Measurements from ENCODE around the gene PACSIN3. TPM values are rescaled to one million over a fixed set of nuclear protein-coding genes. Genes with fewer than 3 reads are reported as not detected.

The PACSIN3 gene
- total RNA-seq, 1 donor from 2014 or later: 93.3 TPM

DNA sequence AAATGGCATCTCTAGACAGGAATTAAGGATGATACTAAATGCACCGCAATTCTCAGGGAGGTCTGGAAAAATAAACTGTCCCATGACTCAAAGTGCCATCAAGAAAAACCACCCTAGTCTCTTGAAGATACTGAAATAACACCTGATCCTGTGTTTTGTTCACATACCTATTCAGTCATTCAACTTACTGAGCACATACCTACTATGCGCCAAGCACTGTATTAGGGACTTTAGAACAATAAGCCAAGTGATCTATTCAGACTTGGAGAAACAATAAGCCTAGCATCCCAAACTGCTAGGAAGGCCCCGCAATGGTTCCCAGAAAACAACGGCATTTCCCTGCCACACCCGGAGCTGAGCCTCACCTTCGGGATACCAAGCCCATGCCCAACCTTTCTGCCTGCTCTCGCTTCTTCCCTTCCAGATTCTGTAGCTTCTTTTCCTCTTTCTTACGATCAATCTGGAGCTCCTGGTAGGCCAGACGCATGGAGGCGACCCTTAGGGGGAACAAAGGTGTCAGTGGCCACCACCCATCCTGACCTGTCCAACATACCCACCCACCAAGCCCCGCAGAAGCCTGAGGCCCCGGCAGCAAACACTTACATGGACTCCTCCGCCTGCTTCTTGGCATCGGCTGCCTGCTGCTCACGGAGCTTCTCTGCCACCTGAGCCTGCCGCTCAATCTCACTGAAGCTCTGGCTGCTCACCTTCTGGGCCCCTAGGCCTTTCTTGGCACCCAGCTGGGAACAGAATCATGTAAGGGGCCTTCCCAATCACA is 15.0 kb downstream of the PACSIN3 start:
- H3K27ac Mint-ChIP-seq (ENCODE audit: unreplicated experiment): no peak overlapping the region
- H3K27me3 Mint-ChIP-seq (ENCODE audit: unreplicated experiment): no peaks in the 10 kb centered on the region

DNA sequence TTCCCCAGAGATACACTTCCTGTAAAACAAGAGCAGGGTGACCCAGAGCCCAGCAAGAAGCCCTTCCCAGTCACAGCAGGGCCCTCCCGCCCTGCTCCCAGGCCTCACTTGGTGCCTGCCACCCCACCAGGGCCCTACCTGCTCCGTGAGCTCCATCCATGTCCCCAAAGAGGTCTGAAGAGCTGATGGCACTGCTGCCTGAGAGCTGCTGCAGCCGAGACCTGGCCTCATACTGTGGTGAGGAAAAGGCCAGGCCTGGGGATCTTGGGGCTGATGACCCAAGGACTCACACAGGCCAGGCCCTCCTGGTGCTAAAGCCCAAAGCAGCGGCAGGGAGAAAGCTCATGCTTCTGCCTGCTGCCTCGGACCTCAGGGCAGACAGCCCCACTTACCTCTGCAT is 19.9 kb downstream of the PACSIN3 start:
- H3K27me3 Mint-ChIP-seq (ENCODE audit: unreplicated experiment): no peaks in the 10 kb centered on the region

More for the DNA sequence above, 15.0 kb downstream of the PACSIN3 start:
- Mint-ChIP-seq H3K36me3 (ENCODE audit: unreplicated experiment) (peaks cover 26% of the 10 kb centered on the region), H3K9me3 (ENCODE audit: unreplicated experiment) (no peaks in the 10 kb centered on the region), H3K4me3 (ENCODE audit: unreplicated experiment) (no peak overlapping the region), H3K4me1 (ENCODE audit: unreplicated experiment) (peaks cover 12% of the 10 kb centered on the region)
- no peak for DNase-seq (ENCODE audit: extremely low spot score, unreplicated experiment)
- TF ChIP-seq, protein P1, sequence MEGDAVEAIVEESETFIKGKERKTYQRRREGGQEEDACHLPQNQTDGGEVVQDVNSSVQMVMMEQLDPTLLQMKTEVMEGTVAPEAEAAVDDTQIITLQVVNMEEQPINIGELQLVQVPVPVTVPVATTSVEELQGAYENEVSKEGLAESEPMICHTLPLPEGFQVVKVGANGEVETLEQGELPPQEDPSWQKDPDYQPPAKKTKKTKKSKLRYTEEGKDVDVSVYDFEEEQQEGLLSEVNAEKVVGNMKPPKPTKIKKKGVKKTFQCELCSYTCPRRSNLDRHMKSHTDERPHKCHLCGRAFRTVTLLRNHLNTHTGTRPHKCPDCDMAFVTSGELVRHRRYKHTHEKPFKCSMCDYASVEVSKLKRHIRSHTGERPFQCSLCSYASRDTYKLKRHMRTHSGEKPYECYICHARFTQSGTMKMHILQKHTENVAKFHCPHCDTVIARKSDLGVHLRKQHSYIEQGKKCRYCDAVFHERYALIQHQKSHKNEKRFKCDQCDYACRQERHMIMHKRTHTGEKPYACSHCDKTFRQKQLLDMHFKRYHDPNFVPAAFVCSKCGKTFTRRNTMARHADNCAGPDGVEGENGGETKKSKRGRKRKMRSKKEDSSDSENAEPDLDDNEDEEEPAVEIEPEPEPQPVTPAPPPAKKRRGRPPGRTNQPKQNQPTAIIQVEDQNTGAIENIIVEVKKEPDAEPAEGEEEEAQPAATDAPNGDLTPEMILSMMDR (IDR thresholded peaks at IDR 0.05): no peak

DNA sequence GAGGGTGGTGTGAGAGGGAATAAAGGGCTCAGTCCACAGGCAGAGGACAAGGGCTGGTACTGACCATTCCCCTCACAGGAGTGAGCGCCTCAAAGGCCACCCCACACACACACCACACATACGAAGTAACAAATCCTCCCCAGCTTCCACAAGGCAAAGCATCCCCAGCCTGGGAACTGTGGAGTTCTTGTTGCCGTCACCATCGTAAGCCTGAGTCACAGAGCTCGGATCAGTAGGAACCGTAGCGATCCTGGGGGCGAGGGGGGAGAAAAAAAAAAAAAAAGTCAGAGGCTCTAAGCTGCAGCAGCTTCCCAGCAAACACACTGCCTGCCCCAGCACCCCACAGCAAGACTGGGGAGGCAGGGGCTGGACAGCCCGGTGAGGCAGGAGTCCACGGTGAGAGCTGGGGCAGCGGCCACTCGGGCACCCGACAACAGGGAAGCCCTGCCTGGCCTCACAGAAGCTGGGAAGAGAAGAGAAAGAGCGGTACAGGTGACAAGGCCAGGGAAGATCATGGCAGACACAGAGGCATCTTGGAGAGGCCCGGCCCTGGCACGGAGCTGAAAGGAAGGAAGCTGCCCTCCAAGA is 20.9 kb downstream of the PACSIN3 start:
- H3K4me3 Mint-ChIP-seq (ENCODE audit: unreplicated experiment): no peak overlapping the region
- H3K4me1 Mint-ChIP-seq (ENCODE audit: unreplicated experiment): peaks cover 4% of the 10 kb centered on the region
- no peak for DNase-seq (ENCODE audit: extremely low spot score, unreplicated experiment)
- peak overlapping the region; percentile 47 for H3K27ac Mint-ChIP-seq (ENCODE audit: unreplicated experiment)
- no peaks in the 10 kb centered on the region for H3K27me3 Mint-ChIP-seq (ENCODE audit: unreplicated experiment)
- H3K36me3 Mint-ChIP-seq (ENCODE audit: unreplicated experiment): peaks cover 20% of the 10 kb centered on the region
- no peaks in the 10 kb centered on the region for H3K9me3 Mint-ChIP-seq (ENCODE audit: unreplicated experiment)
- TF ChIP-seq, protein P1 (IDR thresholded peaks at IDR 0.05): no peak

More for the DNA sequence above, 19.9 kb downstream of the PACSIN3 start:
- H3K27ac Mint-ChIP-seq (ENCODE audit: unreplicated experiment): no peak overlapping the region
- TF ChIP-seq, protein P1 (IDR thresholded peaks at IDR 0.05): no peak
- no peaks in the 10 kb centered on the region for H3K9me3 Mint-ChIP-seq (ENCODE audit: unreplicated experiment)
- peaks cover 4% of the 10 kb centered on the region for H3K4me1 Mint-ChIP-seq (ENCODE audit: unreplicated experiment)
- H3K4me3 Mint-ChIP-seq (ENCODE audit: unreplicated experiment): no peak overlapping the region
- peaks cover 24% of the 10 kb centered on the region for H3K36me3 Mint-ChIP-seq (ENCODE audit: unreplicated experiment)
- no peak for DNase-seq (ENCODE audit: extremely low spot score, unreplicated experiment)

GRCh38 chr11:47164321-47164720 is 21.9 kb downstream of the PACSIN3 start:
- DNase-seq (ENCODE audit: extremely low spot score, unreplicated experiment): no peak
- Mint-ChIP-seq H3K9me3 (ENCODE audit: unreplicated experiment) (no peaks in the 10 kb centered on the region), H3K4me1 (ENCODE audit: unreplicated experiment) (peaks cover 4% of the 10 kb centered on the region), H3K36me3 (ENCODE audit: unreplicated experiment) (peaks cover 20% of the 10 kb centered on the region), H3K27me3 (ENCODE audit: unreplicated experiment) (no peaks in the 10 kb centered on the region), H3K4me3 (ENCODE audit: unreplicated experiment) (no peak overlapping the region), H3K27ac (ENCODE audit: unreplicated experiment) (peak overlapping the region; percentile 53)
- TF ChIP-seq, protein P1 (IDR thresholded peaks at IDR 0.05): no peak

DNA sequence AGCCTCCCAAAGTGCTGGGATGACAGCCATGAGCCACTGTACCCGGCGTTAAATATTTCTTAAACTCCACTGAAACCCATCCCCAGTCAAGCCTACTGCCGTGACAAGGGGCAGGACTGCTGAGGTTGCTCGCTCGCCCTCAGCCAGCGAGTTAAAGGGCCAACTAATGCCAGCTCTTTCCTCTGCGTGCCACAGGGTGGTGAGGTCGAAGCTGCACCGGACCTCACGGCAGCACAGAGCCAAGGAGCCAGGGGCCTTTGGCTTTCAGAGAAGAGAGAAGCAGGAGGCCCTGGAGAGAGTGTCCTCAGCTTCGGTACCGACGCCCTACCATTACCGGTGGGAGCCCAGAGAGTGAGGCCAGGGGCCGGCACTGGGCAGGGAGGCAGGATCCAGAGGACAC is 22.3 kb downstream of the PACSIN3 start:
- DNase-seq (ENCODE audit: extremely low spot score, unreplicated experiment): no peak
- Mint-ChIP-seq H3K36me3 (ENCODE audit: unreplicated experiment) (peaks cover 20% of the 10 kb centered on the region), H3K27me3 (ENCODE audit: unreplicated experiment) (no peaks in the 10 kb centered on the region), H3K4me3 (ENCODE audit: unreplicated experiment) (no peak overlapping the region), H3K9me3 (ENCODE audit: unreplicated experiment) (no peaks in the 10 kb centered on the region), H3K4me1 (ENCODE audit: unreplicated experiment) (peaks cover 4% of the 10 kb centered on the region), H3K27ac (ENCODE audit: unreplicated experiment) (peak overlapping the region; percentile 53)
- TF ChIP-seq, protein P1 (IDR thresholded peaks at IDR 0.05): no peak

All from osteocyte (in vitro differentiated cells).